GM19455 (cell line): ENCODE data around the gene CNFN.
"Not testable (repeated sequence)": the region's sequence is repeated elsewhere in the genome, so short reads cannot be mapped to it uniquely, and the experiment has no call there.

Experiments
- ATAC-seq: cut with Tn5 transposase; IDR thresholded peaks from one replicate; pipeline ENCODE4 v1.9.1; 2021; ENCODE audit not compliant: unreplicated experiment

The CNFN gene

DNA sequence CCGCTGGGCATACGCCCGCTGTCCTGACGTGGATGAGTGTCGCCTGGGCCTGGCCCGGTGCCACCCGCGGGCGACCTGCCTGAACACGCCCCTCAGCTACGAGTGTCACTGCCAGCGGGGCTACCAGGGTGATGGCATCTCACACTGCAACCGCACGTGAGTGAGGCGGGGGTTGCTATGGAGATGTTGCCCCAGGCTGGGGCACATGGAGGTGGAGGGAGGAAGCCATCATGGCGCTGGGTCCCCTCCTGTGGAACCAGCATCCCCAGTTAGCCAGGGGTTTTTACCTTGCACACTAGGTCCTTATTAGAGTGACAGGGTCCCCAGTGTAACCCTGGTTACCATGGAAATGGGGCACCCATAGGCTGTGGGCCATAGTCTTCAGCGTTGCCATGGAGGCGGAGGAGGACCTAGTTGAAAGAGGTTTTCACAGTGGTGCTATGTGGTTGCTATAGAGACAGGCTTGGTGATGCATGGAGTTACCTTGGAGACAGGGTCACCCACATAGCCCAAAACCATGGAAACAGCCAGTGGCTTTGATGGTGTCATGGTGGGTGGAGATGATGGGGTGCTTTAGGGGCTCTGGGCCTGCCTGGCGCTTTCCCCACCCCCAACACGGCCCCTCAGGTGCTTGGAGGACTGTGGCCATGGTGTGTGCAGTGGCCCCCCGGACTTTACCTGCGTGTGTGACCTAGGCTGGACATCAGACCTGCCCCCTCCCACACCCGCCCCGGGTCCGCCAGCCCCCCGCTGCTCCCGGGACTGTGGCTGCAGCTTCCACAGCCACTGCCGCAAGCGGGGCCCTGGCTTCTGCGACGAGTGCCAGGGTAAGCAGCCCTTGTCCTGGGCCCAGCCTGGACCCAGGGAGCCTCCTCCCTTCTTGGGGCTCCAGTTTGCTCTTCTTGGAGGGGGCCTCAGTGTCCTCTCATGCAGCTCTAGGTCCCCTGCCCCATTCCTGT lies 37.5 kb downstream of the CNFN start:
- ATAC-seq = no peak

DNA sequence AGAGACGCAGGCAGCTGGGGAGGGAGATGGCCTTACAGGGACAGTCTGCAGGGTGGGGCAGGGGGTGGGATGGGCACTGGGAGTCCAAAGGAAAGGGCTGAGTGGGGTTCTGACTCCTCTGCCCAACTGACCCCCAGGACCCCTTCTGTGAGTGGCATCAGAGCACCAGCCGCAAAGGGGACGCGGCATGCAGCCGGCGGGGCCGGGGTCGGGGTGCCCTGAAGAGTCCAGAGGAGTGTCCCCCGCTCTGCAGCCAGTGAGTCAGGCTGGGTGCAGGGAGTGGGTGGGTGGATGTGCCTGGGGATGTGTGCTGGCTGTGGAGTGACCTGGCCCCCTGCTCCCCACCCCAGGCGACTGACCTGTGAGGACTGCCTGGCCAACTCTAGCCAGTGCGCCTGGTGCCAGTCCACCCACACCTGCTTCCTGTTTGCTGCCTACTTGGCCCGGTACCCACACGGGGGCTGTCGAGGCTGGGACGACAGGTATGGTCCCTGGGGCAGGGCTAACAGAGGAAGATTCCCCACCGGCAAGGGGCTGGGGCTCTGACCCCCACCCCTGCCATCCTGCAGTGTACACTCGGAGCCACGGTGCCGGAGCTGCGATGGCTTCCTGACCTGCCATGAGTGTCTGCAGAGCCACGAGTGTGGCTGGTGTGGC lies 38.9 kb downstream of the CNFN start:
- no peak for ATAC-seq

DNA sequence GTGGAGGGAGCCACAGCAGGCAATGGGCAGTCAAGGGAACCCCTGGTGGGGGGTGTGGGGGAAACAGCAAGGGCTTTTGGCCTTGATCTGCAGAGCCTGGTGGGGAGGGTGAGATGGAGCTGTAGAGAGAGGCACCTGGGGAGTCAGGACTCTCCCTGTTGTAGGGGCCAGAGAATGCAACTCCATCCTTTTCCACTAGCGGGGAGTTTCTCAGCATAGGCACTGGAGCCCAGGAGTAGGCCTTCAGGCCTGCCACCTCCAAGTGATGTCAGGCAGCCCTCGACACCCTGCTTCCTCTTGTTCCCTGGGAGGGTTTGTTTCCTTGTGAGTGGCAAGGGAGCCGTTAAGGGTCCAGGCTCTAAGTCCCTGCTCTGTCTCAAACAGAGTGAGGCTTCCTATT lies 39.7 kb downstream of the CNFN start:
- no peak for ATAC-seq

DNA sequence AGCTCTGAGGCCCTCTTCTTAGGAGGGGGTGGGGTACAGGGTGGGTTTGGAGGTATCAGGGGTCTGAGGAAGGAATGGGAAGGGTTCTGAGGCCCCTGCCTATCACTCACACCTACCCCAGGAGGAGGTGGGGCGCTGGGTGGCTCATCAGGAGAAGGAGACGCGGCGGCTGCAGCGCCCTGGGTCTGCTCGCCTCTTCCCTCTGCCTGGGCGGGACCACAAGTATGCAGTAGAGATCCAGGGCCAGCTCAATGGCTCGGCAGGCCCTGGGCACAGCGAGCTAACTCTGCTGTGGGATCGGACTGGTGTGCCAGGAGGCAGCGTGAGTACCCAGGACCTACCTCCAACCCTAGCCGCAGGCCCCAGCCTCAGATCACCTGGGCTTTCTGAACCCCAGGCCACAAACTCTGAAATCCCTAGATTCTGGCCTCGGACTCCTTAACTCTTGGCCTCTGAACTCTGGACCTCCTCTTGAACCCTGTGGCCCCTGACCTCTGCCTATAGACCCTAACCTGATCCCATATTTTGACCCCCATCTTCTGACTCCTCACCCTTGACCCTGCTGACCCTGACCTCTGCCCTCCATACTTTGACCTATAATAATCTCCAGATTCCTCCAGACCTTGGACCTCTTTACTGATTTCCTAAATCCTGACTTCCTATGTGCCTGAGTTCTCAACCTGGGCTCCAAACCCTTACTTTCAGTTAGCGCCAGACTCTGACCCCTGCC lies 40.6 kb downstream of the CNFN start:
- no peak for ATAC-seq

DNA sequence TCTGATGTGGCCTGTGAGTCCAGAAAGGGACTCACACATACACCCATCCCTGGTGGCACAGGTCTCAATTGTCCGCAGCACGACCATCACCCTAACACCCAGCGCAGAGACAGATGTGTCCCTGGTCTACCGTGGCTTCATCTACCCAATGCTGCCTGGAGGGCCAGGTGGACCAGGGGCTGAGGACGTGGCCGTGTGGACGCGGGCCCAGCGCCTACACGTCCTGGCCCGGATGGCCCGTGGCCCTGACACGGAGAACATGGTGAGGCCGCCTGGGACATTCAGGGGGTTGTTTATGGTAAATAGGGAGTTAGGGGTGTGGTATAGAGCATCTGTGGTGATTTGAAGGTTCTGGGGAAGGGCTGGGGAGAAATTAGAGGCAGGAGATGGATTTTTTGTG lies 41.9 kb downstream of the CNFN start:
- no peak for ATAC-seq

DNA sequence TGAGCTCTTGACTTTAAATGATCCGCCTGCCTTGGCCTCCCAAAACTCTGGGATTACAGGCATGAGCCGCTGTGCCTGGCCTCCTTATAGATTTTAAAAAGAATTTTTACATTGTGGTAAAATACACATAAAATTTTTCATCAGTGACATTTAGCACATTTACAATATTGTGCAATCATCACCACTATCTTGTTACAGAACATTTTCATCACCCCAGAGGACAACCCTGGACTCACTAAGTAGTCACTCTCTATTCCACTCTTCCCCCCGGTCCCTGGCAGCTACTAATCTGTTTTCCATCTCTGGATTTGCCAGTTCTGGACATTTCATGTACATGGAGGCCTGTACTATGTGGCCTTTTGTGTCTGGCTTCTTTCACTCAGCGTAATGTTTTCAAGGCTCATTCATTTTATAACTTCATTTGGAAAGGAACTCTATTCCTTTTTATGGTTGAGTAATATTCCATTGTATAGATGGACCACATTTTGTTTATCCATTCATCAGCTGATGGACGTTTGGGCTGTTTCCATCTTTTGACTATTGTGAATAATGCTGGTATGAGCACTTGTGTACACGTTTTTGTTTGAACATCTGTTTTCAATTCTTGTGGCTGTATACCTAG lies 44.8 kb downstream of the CNFN start:
- ATAC-seq = no peak

DNA sequence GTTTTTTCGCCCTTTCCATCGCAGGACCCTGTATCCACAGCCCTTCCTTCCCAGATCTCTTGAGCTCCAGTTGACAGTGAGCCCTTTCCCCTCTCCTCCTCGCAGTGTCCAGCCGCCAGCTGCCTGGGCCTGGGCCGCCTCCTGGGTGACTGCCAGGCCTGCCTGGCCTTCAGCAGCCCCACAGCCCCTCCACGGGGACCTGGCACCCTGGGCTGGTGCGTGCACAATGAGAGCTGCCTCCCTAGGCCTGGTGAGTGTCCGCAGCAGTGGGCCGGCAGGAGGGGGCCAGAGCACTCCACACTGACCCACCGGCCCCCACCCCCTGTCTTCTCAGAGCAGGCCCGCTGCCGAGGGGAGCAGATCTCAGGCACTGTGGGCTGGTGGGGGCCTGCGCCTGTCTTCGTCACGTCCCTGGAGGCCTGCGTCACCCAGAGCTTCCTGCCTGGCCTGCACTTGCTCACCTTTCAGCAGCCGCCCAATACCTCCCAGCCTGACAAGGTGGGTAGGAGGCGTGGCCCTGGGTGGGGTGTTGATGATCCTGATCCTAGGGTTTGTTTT lies 45.7 kb downstream of the CNFN start:
- ATAC-seq = no peak

DNA sequence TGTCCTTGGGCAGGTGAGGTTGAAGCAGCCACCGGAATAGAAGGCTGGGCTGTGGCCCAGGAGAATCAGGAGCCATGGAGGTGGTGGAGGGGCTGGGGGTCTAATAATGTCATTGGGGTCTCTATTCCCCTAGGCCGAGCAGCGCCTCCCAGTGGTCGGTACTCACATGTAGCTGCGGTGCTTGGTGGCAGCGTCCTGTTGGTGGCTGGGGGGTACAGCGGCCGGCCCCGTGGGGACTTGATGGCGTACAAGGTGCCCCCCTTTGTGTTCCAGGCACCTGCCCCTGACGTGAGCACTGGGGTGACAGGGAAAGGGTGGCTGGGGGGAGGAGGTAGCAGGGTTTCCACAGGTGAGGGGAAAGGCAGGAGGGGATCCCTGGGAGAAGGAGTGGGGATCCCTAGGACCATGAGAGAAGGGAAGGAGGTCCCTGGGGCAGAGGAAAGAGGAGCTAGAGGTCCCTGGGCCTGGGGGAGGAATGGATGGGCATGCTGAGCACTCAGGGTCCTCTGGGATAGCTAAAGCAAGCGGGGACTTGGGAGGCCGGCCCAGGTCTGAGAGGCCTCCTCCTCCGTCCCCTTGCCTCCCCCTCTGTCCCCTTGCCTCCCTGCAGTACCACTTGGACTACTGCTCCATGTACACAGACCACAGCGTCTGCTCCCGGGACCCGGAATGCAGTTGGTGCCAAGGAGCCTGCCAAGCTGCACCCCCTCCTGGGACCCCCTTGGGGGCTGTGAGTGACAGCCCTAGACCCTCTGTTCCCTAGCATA lies 46.6 kb downstream of the CNFN start:
- no peak for ATAC-seq

DNA sequence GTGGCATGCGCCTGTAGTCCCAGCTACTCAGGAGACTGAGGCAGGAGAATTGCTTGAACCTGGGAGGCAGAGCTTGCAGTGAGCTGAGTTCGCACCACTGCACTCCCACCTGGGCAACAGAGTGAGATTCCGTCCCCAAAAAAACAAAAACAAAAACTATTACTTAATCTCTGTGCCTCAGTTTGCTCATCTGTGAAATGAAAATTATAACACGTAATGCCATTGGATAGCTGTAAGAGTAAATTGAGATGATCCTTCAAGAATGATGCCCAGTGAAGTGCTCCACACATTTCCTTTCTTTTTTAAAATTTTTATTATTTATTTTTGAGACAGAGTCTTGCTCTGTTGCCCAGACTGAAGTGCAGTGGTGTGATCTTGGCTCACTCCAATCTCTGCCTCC lies 50.2 kb downstream of the CNFN start:
- not testable (repeated sequence) for ATAC-seq

DNA sequence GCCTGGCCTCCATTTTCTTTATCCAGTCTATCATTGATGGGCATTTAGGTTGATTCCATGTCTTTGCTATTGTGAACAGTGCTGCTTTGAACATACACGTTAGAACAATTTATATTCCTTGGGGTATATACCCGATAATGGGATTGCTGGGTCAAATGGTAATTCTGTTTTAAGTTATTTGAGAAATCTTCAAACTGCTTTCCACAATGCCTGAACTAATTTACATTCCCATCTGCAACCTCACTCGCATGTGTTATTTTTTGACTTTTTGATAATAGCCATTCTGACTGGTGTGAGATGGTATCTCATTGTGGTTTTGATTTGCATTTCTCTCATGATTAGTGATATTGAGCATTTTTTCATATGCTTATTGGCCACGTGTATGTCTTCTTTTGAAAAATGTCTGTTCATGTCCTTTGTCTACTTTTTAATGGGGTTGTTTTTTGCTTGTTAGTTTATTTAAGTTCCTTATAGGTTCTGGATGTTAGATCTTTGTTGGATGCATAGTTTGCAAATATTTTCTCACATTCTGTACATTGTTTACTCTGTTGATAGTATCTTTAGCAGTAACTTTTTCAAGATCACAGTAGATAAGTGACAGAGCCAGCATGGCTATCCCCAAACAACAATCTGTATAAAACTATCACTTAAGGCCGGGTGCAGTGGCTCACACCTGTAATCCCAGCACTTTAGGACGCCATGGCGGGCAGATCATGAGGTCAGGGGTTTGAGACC lies 50.8 kb downstream of the CNFN start:
- not testable (repeated sequence) for ATAC-seq
